Activated CD4-positive, alpha-beta T cell treated with anti-CD3 and anti-CD28 coated beads, Interleukin-2, amount 10 ng/mL, durations not matched to agents 7 days and 5 days (primary cell): Measurements from ENCODE around the gene SEMA3B. TPM values are rescaled to one million over a fixed set of nuclear protein-coding genes. Genes with fewer than 3 reads are reported as not detected.
A peak's percentile ranks its signal among the peaks of the same experiment; 100 is the strongest.

Experiments
- CTCF ChIA-PET: fragments of 350-600 bp; sonication (Branson Sonifier 250); formaldehyde crosslinking; loops from one replicate; lab custom pipeline; 2021; ENCODE audit warnings: antibody characterized with exemption; lab: Charles Lee
- POLR2A ChIA-PET: fragments of 350-600 bp; sonication (Branson Sonifier 250); formaldehyde crosslinking; loops from one replicate; lab custom pipeline; 2021; ENCODE audit warnings: antibody characterized with exemption; lab: Charles Lee
- DNase-seq: peaks from one replicate; pipeline ENCODE4 v3.0.0-alpha.2; 2020
- H3K27ac Mint-ChIP-seq: one replicate; pipeline ENCODE4 v1.8.0; 2021; ENCODE audit warnings: mild to moderate bottlenecking, moderate library complexity, mixed read lengths
- H3K27me3 Mint-ChIP-seq: one replicate; pipeline ENCODE4 v1.8.0; 2021; ENCODE audit warnings: mixed read lengths
- H3K36me3 Mint-ChIP-seq: one replicate; pipeline ENCODE4 v1.8.0; 2021; ENCODE audit warnings: low read depth, mixed read lengths
- H3K4me1 Mint-ChIP-seq: one replicate; pipeline ENCODE4 v1.8.0; 2021; ENCODE audit warnings: mixed read lengths
- H3K4me3 Mint-ChIP-seq: one replicate; pipeline ENCODE4 v1.8.0; 2021; ENCODE audit warnings: mild to moderate bottlenecking, moderate library complexity, mixed read lengths
- H3K9me3 Mint-ChIP-seq: one replicate; pipeline ENCODE4 v1.8.0; 2021; ENCODE audit warnings: mixed read lengths
- total RNA-seq, 2 experiments: library from RNA; stranded (reverse); gene quantifications; one replicate each; pipeline ENCODE4 v1.2.3, GENCODE V29; 2021

SEMA3B gene
- total RNA-seq, 2 experiments from 2014 or later: 0.37 to 0.60 TPM

DNA sequence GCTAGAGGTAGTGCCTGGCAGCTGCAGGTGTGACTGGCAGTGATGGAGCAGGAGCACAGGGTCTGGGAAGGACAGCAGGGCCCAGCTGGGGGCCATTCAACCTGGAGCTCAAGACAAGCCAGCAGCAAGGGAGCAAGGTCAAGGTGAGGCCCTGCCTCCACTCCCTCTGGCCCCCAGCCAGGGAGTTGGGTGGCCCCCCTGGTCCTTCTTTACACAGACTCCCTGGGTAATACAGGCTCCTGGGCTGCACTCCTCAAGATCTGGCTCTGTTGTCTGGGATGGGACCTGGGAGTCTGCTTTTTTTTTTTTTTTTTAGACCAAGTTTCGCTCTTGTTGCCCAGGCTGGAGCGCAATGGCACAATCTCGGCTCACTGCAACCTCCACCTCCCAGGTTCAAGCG is 18.4 kb upstream of the SEMA3B start:
- Mint-ChIP-seq H3K4me1 (peaks cover 39% of the 10 kb centered on the region), H3K9me3 (no peaks in the 10 kb centered on the region), H3K36me3 (peaks cover 32% of the 10 kb centered on the region), H3K27ac (no peak overlapping the region), H3K27me3 (no peaks in the 10 kb centered on the region), H3K4me3 (no peak overlapping the region)
- ChIA-PET POLR2A (no interaction called here), CTCF (interaction anchor here (0.6 to 13.3 kb wide), 4 partner anchors 11 to 102 kb away, joined by 3 to 212 read pairs (median 75); no protein-coding TSS in a partner anchor)
- DNase-seq: no peak

DNA sequence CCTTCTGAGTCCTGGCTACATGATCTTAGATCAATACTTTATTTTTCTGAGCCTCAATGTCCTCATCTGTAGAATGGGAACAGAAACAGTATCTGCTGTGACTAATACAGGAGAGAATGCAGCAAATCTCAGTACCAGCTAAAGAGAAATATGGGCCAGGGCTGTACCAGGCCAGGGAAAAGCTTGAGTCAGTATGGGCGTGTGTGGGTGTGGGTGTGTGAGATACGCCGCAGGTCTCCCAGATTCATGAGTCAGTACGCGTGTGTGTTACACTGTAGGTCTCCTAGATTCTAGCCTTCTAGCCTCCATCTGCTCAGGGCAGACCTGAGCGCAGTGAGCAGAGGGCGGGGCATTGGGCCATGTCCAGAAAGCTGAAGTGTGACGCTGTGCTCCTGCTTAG is 17.7 kb upstream of the SEMA3B start:
- POLR2A ChIA-PET: no interaction called here

DNA sequence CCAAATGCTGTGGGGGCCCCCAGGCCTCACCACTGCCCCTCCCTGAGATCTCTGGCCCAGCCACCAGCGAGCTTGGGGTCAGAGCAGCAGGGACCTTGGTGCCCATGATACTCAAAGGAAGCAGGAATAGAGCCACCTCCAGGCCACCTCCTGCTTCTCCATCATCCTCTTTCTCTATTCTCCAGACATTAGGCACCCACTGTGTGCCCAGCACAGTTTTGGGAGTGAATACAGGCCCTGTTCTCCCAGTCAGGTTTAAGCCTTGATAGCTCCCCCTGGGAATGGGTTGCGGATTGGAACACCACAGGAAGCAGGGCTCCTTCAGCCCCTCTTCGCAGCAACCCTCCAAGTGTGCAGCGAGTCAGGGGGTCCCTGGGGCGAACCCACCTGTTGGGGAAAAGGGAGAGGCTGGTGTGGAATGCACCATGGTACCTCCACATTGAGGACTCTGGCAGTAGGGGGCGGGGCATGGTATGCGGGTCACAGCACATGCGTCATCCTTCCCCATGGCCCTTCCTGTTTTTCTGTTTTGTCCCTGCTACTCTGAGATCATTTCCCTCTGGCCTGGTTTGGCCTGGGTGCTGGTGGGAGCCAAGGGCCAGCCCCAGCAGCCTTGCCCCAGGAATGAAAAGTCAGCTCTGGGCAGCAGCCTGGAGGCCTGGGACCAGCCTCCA is 14.2 kb upstream of the SEMA3B start:
- Mint-ChIP-seq H3K27me3 (no peaks in the 10 kb centered on the region), H3K36me3 (peaks cover 48% of the 10 kb centered on the region), H3K4me3 (no peak overlapping the region), H3K27ac (no peak overlapping the region), H3K9me3 (no peaks in the 10 kb centered on the region), H3K4me1 (peaks cover 20% of the 10 kb centered on the region)
- ChIA-PET POLR2A (interaction anchor here (1.1 kb wide), 1 partner anchor 8 kb away, joined by 3 read pairs; no protein-coding TSS in a partner anchor), CTCF (interaction anchor here (1.0 to 13.7 kb wide), 8 partner anchors 4 to 60 kb away, joined by 3 to 143 read pairs (median 5); no protein-coding TSS in a partner anchor)
- DNase-seq: no peak

More for the DNA sequence above, 17.7 kb upstream of the SEMA3B start:
- CTCF ChIA-PET: interaction anchor here (2.6 to 13.3 kb wide), 3 partner anchors 10 to 57 kb away, joined by 7 to 212 read pairs (median 143); no protein-coding TSS in a partner anchor
- no peaks in the 10 kb centered on the region for H3K27me3 Mint-ChIP-seq
- no peak for DNase-seq
- no peak overlapping the region for H3K4me3 Mint-ChIP-seq
- H3K36me3 Mint-ChIP-seq: peaks cover 33% of the 10 kb centered on the region
- no peak overlapping the region for H3K27ac Mint-ChIP-seq
- H3K9me3 Mint-ChIP-seq: no peaks in the 10 kb centered on the region
- H3K4me1 Mint-ChIP-seq: peaks cover 34% of the 10 kb centered on the region

GRCh38 chr3:50255251-50255615 is 13.7 kb upstream of the SEMA3B start:
- peaks cover 17% of the 10 kb centered on the region for H3K4me1 Mint-ChIP-seq
- POLR2A ChIA-PET: interaction anchor here (1.1 kb wide), 1 partner anchor 9 kb away, joined by 3 read pairs; no protein-coding TSS in a partner anchor
- H3K36me3 Mint-ChIP-seq: peaks cover 48% of the 10 kb centered on the region
- DNase-seq: no peak
- no peak overlapping the region for H3K27ac Mint-ChIP-seq
- no peak overlapping the region for H3K4me3 Mint-ChIP-seq
- no peaks in the 10 kb centered on the region for H3K9me3 Mint-ChIP-seq
- H3K27me3 Mint-ChIP-seq: no peaks in the 10 kb centered on the region
- CTCF ChIA-PET: interaction anchor here (1.1 to 13.7 kb wide), 5 partner anchors 5 to 27 kb away, joined by 4 to 143 read pairs (median 5); no protein-coding TSS in a partner anchor

DNA sequence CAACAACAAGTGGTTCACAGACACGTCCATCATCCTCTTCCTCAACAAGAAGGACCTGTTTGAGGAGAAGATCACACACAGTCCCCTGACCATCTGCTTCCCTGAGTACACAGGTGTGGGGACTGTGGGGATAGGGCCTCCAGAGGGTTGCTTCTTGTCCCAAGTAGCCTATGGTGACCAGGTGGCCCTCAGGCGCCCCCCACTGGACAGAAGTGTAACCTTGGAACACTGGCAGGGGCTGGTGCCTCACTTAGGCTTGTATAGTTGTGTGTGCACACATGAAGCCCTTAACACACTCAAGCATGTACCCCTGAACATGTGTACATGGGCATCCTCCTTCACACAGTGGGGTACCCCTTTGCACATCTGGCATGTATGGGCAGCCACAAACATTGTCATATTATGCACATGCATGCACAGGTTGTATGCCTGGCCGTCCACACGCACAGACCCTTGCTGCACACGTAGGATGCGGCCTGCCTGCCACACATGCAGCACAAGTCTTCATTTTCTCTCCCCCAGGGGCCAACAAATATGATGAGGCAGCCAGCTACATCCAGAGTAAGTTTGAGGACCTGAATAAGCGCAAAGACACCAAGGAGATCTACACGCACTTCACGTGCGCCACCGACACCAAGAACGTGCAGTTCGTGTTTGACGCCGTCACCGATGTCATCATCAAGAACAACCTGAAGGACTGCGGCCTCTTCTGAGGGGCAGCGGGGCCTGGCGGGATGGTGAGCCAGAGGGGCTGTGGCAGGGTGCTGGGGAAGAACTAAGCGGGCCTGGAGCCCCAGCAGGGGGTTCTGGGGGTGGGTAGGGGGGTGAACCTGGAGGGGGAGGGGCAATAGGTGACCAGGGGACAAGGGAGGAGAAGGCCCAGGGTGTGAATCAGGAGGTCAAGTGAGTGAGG is 11.7 kb upstream of the SEMA3B start:
- POLR2A ChIA-PET: no interaction called here

GRCh38 chr3:50258029-50258680 is 10.8 kb upstream of the SEMA3B start:
- Mint-ChIP-seq H3K27me3 (no peaks in the 10 kb centered on the region), H3K4me1 (peaks cover 9% of the 10 kb centered on the region), H3K4me3 (no peak overlapping the region), H3K36me3 (peaks cover 42% of the 10 kb centered on the region), H3K27ac (no peak overlapping the region), H3K9me3 (no peaks in the 10 kb centered on the region)
- POLR2A ChIA-PET: no interaction called here
- DNase-seq: no peak
- CTCF ChIA-PET: interaction anchor here (0.8 to 13.7 kb wide), 6 partner anchors 8 to 48 kb away, joined by 3 to 143 read pairs (median 4); no protein-coding TSS in a partner anchor

More for the DNA sequence above, 11.7 kb upstream of the SEMA3B start:
- H3K4me1 Mint-ChIP-seq: peaks cover 9% of the 10 kb centered on the region
- no peak overlapping the region for H3K4me3 Mint-ChIP-seq
- no peaks in the 10 kb centered on the region for H3K27me3 Mint-ChIP-seq
- H3K36me3 Mint-ChIP-seq: peaks cover 42% of the 10 kb centered on the region
- DNase-seq: peak; percentile 51
- H3K27ac Mint-ChIP-seq: peak overlapping the region; percentile 9
- no peaks in the 10 kb centered on the region for H3K9me3 Mint-ChIP-seq
- CTCF ChIA-PET: interaction anchor here (0.7 to 13.7 kb wide), 7 partner anchors 7 to 63 kb away, joined by 4 to 143 read pairs (median 5); no protein-coding TSS in a partner anchor

DNA sequence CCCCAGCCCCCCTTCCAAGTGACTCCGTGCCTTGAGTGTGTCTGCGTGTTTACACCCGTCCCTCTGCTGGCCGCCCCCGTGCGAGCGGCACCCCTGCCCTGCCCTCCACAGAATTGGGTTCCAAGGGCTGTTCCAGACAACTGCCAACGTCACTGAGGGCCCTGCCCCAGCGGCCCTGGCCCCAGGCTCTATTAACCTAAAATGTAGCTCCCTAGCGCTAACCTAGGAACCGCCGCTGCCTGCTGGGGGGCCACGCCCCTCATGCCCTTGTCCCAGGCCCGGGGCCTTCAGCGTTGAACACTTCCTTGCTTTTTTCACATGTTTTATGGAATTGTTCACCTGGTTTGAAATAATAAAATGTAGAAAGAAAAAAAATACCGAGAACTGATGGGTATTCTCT is 10.0 kb upstream of the SEMA3B start:
- no peaks in the 10 kb centered on the region for H3K9me3 Mint-ChIP-seq
- ChIA-PET POLR2A (no interaction called here), CTCF (interaction anchor here (0.8 to 13.7 kb wide), 9 partner anchors 8 to 49 kb away, joined by 3 to 143 read pairs (median 4); partner anchors contain the start of gene GNAI2)
- H3K27ac Mint-ChIP-seq: no peak overlapping the region
- no peak overlapping the region for H3K4me3 Mint-ChIP-seq
- H3K27me3 Mint-ChIP-seq: no peaks in the 10 kb centered on the region
- DNase-seq: no peak
- H3K36me3 Mint-ChIP-seq: peaks cover 33% of the 10 kb centered on the region
- H3K4me1 Mint-ChIP-seq: peaks cover 7% of the 10 kb centered on the region

DNA sequence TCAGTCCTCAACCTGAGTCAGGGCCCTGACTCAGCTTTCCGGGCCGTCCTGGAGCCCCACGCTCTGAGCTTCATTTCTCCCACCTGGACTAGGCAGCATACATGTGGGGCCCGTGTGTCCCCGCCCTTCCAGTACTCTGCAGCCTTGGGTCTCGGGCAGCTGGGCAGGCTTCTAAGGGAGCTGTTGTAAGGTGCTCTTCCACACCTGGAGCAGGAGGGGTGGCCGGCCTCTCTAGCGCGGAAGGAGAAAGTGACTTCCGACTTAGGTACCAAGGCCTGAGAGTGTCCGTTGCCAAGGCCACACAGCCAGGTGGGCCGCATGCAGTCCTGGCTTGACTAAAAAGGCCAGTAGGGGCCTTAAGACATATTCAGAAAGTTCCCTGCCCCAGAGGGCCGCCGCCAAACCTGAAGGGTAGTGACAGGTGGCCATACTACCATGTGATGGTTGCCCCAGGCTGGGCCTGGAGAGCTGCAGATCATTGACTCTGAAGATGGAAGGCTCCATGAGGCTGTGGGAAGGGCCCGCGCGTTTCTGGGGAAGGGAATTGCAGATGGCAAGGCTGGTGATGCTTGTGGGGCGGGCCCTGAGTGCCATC is 9.4 kb upstream of the SEMA3B start:
- DNase-seq: no peak
- CTCF ChIA-PET: interaction anchor here (0.8 to 13.7 kb wide), 16 partner anchors 8 to 87 kb away, joined by 3 to 143 read pairs (median 4); partner anchors contain the start of gene GNAI2
- Mint-ChIP-seq H3K27me3 (no peaks in the 10 kb centered on the region), H3K4me3 (peak overlapping the region; percentile 51), H3K27ac (peak overlapping the region; percentile 46), H3K36me3 (peaks cover 28% of the 10 kb centered on the region), H3K4me1 (peaks cover 7% of the 10 kb centered on the region), H3K9me3 (no peaks in the 10 kb centered on the region)
- POLR2A ChIA-PET: no interaction called here

DNA sequence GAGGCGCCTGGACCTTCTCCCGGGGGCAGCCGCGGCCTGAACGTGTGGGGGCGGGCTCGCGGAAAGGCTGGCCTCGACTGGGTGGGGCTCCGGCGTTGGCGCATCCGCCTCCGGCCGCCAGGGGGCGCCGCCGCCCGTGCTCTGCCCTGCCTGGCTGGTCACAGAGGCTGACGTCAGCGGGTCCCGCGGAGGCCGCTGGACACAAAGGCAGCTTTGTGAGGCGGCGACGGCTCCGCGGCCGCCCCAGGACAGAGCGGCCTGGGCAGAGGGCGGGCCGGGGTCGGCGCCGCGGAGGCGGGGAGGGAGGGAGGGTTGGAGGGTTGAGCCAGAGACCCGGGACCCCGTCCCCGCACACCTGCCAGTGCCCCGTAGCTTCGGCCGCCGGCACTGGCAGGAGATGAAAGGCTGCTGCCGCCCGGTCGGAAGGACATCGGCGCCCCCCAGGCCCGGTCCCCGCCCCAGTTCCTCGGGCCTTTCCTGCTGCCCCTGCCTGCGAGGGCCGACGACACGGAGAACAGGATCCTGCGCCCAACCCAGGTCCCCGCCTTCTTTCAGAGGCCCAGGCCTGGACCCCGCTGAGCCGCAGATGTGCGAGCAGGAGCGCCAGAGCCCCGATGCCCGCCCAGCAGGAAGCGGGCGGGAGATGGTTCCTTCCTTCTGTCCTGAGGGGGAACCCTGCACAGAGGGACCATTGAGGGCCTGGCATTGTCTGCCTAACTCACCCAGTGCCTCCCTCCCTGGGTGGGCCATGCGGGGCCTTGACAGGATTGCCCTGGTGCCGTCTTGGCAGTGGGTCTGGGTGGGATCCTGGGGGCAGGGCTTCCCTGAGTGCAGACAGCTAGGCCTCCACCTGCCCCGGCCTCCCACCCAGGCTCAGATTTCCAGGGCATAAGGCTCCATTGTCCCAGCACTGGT is 8.7 kb upstream of the SEMA3B start:
- ChIA-PET POLR2A (no interaction called here), CTCF (interaction anchor here (0.8 to 13.7 kb wide), 13 partner anchors 10 to 88 kb away, joined by 3 to 143 read pairs (median 4); no protein-coding TSS in a partner anchor)
- Mint-ChIP-seq H3K9me3 (no peaks in the 10 kb centered on the region), H3K4me1 (peaks cover 7% of the 10 kb centered on the region), H3K4me3 (peak overlapping the region; percentile 51), H3K36me3 (peaks cover 28% of the 10 kb centered on the region), H3K27ac (peak overlapping the region; percentile 46), H3K27me3 (no peaks in the 10 kb centered on the region)
- peak; percentile 82 for DNase-seq

- DNase-seq: no peak
- H3K4me1 Mint-ChIP-seq: peaks cover 7% of the 10 kb centered on the region
- H3K27ac Mint-ChIP-seq: no peak overlapping the region
- peaks cover 26% of the 10 kb centered on the region for H3K36me3 Mint-ChIP-seq
- ChIA-PET CTCF (interaction anchor here (1.2 to 13.7 kb wide), 6 partner anchors 10 to 87 kb away, joined by 3 to 143 read pairs (median 8); no protein-coding TSS in a partner anchor), POLR2A (no interaction called here)
- H3K9me3 Mint-ChIP-seq: no peaks in the 10 kb centered on the region
- peaks cover 3% of the 10 kb centered on the region for H3K27me3 Mint-ChIP-seq
- no peak overlapping the region for H3K4me3 Mint-ChIP-seq
Measured at GRCh38 chr3:50260942-50261441, 8.0 kb upstream of the SEMA3B start.

- Mint-ChIP-seq H3K27me3 (peaks cover 5% of the 10 kb centered on the region), H3K27ac (no peak overlapping the region), H3K4me3 (no peak overlapping the region), H3K4me1 (peaks cover 7% of the 10 kb centered on the region), H3K9me3 (no peaks in the 10 kb centered on the region), H3K36me3 (peaks cover 21% of the 10 kb centered on the region)
- no peak for DNase-seq
- POLR2A ChIA-PET: no interaction called here
- CTCF ChIA-PET: interaction anchor here (0.5 to 13.7 kb wide), 6 partner anchors 10 to 42 kb away, joined by 3 to 143 read pairs (median 8); no protein-coding TSS in a partner anchor
Measured at GRCh38 chr3:50261505-50261904, 7.4 kb upstream of the SEMA3B start.
